Activated naive CD4-positive, alpha-beta T cell treated with anti-CD3 and anti-CD28 coated beads, Interleukin-2, amount 10 ng/mL, durations not matched to agents 7 days and 5 days (primary cell): Measurements from ENCODE around the gene C5.

Experiments
- CTCF ChIA-PET: fragments of 350-600 bp; sonication (Branson Sonifier 250); formaldehyde crosslinking; loops from one replicate; lab custom pipeline; 2021; ENCODE audit warnings: antibody characterized with exemption; lab: Charles Lee
- DNase-seq: peaks from one replicate; pipeline ENCODE4 v3.0.0-alpha.2; 2020
- H3K27ac Mint-ChIP-seq: one replicate; pipeline ENCODE4 v1.8.0; 2021; ENCODE audit warnings: mild to moderate bottlenecking, moderate library complexity, mixed read lengths
- H3K27me3 Mint-ChIP-seq: one replicate; pipeline ENCODE4 v1.8.0; 2021; ENCODE audit warnings: mild to moderate bottlenecking, mixed read lengths
- H3K36me3 Mint-ChIP-seq: one replicate; pipeline ENCODE4 v1.8.0; 2021; ENCODE audit warnings: mixed read lengths
- H3K4me1 Mint-ChIP-seq: one replicate; pipeline ENCODE4 v1.8.0; 2021; ENCODE audit warnings: mixed read lengths
- H3K4me3 Mint-ChIP-seq: one replicate; pipeline ENCODE4 v1.8.0; 2021; ENCODE audit warnings: mild to moderate bottlenecking, moderate library complexity, mixed read lengths
- H3K9me3 Mint-ChIP-seq: one replicate; pipeline ENCODE4 v1.8.0; 2021; ENCODE audit warnings: mixed read lengths

C5 gene

GRCh38 chr9:120960001-120960400 lies 90.1 kb downstream of the C5 start:
- Mint-ChIP-seq H3K36me3 (peaks cover 2% of the 10 kb centered on the region), H3K9me3 (no peaks in the 10 kb centered on the region), H3K4me1 (no peaks in the 10 kb centered on the region), H3K27ac (no peak overlapping the region), H3K4me3 (no peak overlapping the region), H3K27me3 (peaks cover 9% of the 10 kb centered on the region)
- CTCF ChIA-PET: interaction anchor here (2.3 kb wide), 1 partner anchor 21 kb away, joined by 10 read pairs; no protein-coding TSS in a partner anchor
- DNase-seq: no peak

DNA sequence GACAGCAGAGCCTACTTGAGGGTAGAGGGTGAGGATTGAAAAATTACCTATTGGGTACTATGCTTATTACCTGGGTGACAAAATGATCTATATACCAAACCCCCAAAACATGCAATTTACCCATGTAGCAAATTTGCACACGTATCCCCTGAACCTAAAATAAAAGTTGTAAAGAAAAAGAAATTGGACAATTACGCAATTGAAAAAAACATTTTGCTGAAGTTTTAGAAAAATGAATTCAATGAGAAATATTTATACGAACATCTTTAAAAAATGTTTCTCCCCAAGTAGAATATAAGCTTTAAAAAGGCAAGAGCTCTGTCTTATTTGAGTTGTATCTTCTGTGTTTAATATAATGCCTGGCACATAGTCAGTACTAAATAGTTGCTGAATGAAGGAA lies 93.2 kb downstream of the C5 start:
- Mint-ChIP-seq H3K4me1 (no peaks in the 10 kb centered on the region), H3K27me3 (peaks cover 5% of the 10 kb centered on the region), H3K36me3 (peaks cover 2% of the 10 kb centered on the region), H3K9me3 (no peaks in the 10 kb centered on the region), H3K4me3 (no peak overlapping the region), H3K27ac (no peak overlapping the region)
- no peak for DNase-seq
- CTCF ChIA-PET: no interaction called here

- no peak overlapping the region for H3K4me3 Mint-ChIP-seq
- H3K27me3 Mint-ChIP-seq: no peaks in the 10 kb centered on the region
- H3K27ac Mint-ChIP-seq: no peak overlapping the region
- CTCF ChIA-PET: interaction anchor here (1.1 to 3.8 kb wide), 2 partner anchors 15 to 108 kb away, joined by 3 to 10 read pairs; no protein-coding TSS in a partner anchor
- no peaks in the 10 kb centered on the region for H3K36me3 Mint-ChIP-seq
- DNase-seq: no peak
- no peaks in the 10 kb centered on the region for H3K9me3 Mint-ChIP-seq
- no peaks in the 10 kb centered on the region for H3K4me1 Mint-ChIP-seq
These were observed 98.0 kb downstream of the C5 start for GRCh38 chr9:120951960-120952618.

- Mint-ChIP-seq H3K27me3 (no peaks in the 10 kb centered on the region), H3K4me1 (no peaks in the 10 kb centered on the region), H3K9me3 (no peaks in the 10 kb centered on the region), H3K27ac (no peak overlapping the region), H3K36me3 (no peaks in the 10 kb centered on the region), H3K4me3 (no peak overlapping the region)
- no peak for DNase-seq
- CTCF ChIA-PET: interaction anchor here (1.3 to 3.8 kb wide), 2 partner anchors 14 to 195 kb away, joined by 3 to 10 read pairs; no protein-coding TSS in a partner anchor
These were observed 99.4 kb downstream of the C5 start for GRCh38 chr9:120950421-120951388.

- Mint-ChIP-seq H3K36me3 (no peaks in the 10 kb centered on the region), H3K27me3 (no peaks in the 10 kb centered on the region), H3K9me3 (no peaks in the 10 kb centered on the region), H3K27ac (no peak overlapping the region), H3K4me1 (no peaks in the 10 kb centered on the region), H3K4me3 (no peak overlapping the region)
- no peak for DNase-seq
- CTCF ChIA-PET: interaction anchor here (0.7 kb wide), 1 partner anchor 648 kb away, joined by 3 read pairs; no protein-coding TSS in a partner anchor
These were observed 100.8 kb downstream of the C5 start for GRCh38 chr9:120949290-120949689.

DNA sequence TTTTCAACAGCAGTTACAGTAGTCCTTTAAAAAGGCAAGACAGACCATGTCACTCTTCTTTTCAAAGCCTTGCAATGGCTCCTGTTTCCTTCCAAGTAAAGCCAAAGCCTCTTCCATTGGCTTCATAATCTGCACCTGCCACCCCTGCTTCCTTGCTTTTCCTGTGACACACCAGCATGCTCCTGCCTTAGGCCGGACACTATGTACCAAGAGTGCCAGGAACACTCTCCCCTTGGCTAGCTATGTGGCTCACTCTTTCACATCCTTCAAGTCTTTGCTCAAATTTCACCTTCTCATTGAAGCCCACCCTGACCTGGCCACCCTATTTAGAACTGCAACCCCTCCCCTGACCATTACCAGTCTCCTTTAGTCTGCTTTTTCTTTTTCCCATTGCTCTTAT lies 101.3 kb downstream of the C5 start:
- CTCF ChIA-PET: interaction anchor here (1.4 kb wide), 1 partner anchor 12 kb away, joined by 4 read pairs; no protein-coding TSS in a partner anchor
- Mint-ChIP-seq H3K27me3 (no peaks in the 10 kb centered on the region), H3K4me3 (no peak overlapping the region), H3K4me1 (no peaks in the 10 kb centered on the region), H3K27ac (no peak overlapping the region), H3K36me3 (no peaks in the 10 kb centered on the region), H3K9me3 (no peaks in the 10 kb centered on the region)
- no peak for DNase-seq

- Mint-ChIP-seq H3K9me3 (no peaks in the 10 kb centered on the region), H3K4me1 (no peaks in the 10 kb centered on the region), H3K27me3 (no peaks in the 10 kb centered on the region), H3K4me3 (no peak overlapping the region), H3K36me3 (no peaks in the 10 kb centered on the region), H3K27ac (no peak overlapping the region)
- CTCF ChIA-PET: interaction anchor here (1.4 kb wide), 1 partner anchor 10 kb away, joined by 4 read pairs; no protein-coding TSS in a partner anchor
- no peak for DNase-seq
These were observed 102.9 kb downstream of the C5 start for GRCh38 chr9:120947222-120947621.

- no peak overlapping the region for H3K27ac Mint-ChIP-seq
- no peaks in the 10 kb centered on the region for H3K36me3 Mint-ChIP-seq
- peaks cover 5% of the 10 kb centered on the region for H3K27me3 Mint-ChIP-seq
- no peak for DNase-seq
- H3K4me3 Mint-ChIP-seq: no peak overlapping the region
- CTCF ChIA-PET: no interaction called here
- no peaks in the 10 kb centered on the region for H3K4me1 Mint-ChIP-seq
- no peaks in the 10 kb centered on the region for H3K9me3 Mint-ChIP-seq
These were observed 103.8 kb downstream of the C5 start for GRCh38 chr9:120946259-120946658.

- no peaks in the 10 kb centered on the region for H3K9me3 Mint-ChIP-seq
- H3K4me1 Mint-ChIP-seq: no peaks in the 10 kb centered on the region
- CTCF ChIA-PET: no interaction called here
- peaks cover 8% of the 10 kb centered on the region for H3K27me3 Mint-ChIP-seq
- H3K4me3 Mint-ChIP-seq: no peak overlapping the region
- H3K36me3 Mint-ChIP-seq: no peaks in the 10 kb centered on the region
- no peak overlapping the region for H3K27ac Mint-ChIP-seq
- DNase-seq: no peak
These were observed 105.1 kb downstream of the C5 start for GRCh38 chr9:120944948-120945347.

DNA sequence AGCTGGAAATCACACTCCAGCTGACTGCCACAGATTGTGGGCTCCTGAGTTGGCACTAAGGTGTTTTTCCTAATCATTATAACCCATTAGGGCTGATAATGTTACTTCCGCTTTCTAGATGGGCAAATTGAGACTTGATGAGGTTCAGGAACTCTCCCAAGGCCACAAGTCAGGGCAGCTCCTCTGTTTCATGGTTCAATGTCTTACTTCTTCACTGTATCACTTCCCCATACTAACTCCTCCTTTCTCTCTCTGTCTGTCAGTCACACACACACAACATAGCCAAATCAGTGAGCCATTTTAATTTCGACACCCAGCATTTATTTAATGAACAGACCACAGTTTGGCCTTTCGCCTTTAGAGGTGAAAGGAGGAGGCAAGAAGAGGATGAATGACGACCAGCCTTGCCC lies 105.6 kb downstream of the C5 start:
- no peaks in the 10 kb centered on the region for H3K4me1 Mint-ChIP-seq
- CTCF ChIA-PET: no interaction called here
- DNase-seq: no peak
- no peak overlapping the region for H3K27ac Mint-ChIP-seq
- H3K4me3 Mint-ChIP-seq: no peak overlapping the region
- H3K36me3 Mint-ChIP-seq: no peaks in the 10 kb centered on the region
- H3K9me3 Mint-ChIP-seq: no peaks in the 10 kb centered on the region
- peaks cover 8% of the 10 kb centered on the region for H3K27me3 Mint-ChIP-seq

GRCh38 chr9:120942186-120943001 lies 107.7 kb downstream of the C5 start:
- H3K27ac Mint-ChIP-seq: no peak overlapping the region
- H3K4me3 Mint-ChIP-seq: no peak overlapping the region
- H3K4me1 Mint-ChIP-seq: peaks cover 4% of the 10 kb centered on the region
- H3K9me3 Mint-ChIP-seq: no peaks in the 10 kb centered on the region
- no peaks in the 10 kb centered on the region for H3K36me3 Mint-ChIP-seq
- H3K27me3 Mint-ChIP-seq: peaks cover 12% of the 10 kb centered on the region
- CTCF ChIA-PET: no interaction called here
- no peak for DNase-seq

DNA sequence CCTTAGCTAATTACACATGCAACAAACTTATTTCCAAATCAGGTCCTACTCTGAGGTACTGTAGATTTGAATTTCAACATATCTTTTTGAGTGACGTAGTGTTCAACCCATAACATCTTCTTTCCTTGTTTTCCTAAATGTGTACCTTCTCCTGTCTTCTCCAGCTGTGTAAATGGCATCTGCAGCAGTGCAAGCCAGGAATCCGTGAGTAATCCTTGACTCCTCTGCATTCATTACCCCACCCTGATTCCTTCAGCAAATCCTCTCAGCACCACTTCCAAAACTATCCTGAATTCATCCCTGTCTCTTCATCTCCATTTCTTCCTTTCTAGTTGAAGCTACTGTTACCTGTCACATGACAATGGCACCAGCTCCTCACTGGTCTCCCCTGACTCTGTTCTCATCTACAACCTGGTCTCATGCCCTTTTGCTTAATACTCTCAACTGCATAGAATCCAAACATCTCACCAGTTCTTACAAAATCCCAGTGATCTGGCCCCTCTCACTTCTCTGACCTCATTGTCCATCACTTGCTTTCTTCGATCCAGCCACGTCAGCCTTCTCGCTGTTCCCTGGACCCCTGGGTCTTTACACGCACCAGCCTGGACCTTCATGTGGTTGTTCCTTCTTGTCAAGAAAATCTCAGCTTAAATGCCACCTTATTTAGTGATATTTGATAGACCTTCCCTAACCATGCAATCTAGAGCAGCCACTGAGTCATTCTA lies 108.9 kb downstream of the C5 start:
- no peak overlapping the region for H3K27ac Mint-ChIP-seq
- no peak for DNase-seq
- H3K9me3 Mint-ChIP-seq: no peaks in the 10 kb centered on the region
- CTCF ChIA-PET: interaction anchor here (2.2 to 7.9 kb wide), 2 partner anchors 40 to 69 kb away, joined by 5 to 83 read pairs; partner anchors contain the start of gene PHF19
- H3K4me1 Mint-ChIP-seq: peaks cover 16% of the 10 kb centered on the region
- no peaks in the 10 kb centered on the region for H3K36me3 Mint-ChIP-seq
- H3K4me3 Mint-ChIP-seq: no peak overlapping the region
- H3K27me3 Mint-ChIP-seq: peaks cover 12% of the 10 kb centered on the region

- Mint-ChIP-seq H3K27me3 (peaks cover 12% of the 10 kb centered on the region), H3K4me1 (peaks cover 22% of the 10 kb centered on the region), H3K27ac (no peak overlapping the region), H3K4me3 (no peak overlapping the region), H3K36me3 (no peaks in the 10 kb centered on the region), H3K9me3 (no peaks in the 10 kb centered on the region)
- no peak for DNase-seq
- CTCF ChIA-PET: interaction anchor here (2.2 to 7.9 kb wide), 2 partner anchors 41 to 69 kb away, joined by 5 to 83 read pairs; partner anchors contain the start of gene PHF19
These were observed 109.5 kb downstream of the C5 start for GRCh38 chr9:120940573-120940972.
